Neuron (in vitro differentiated cells): ENCODE data around the gene CBR1.

Source experiments
- H2AFZ ChIP-seq: one replicate; pipeline ENCODE4 v1.6.1; 2013; ENCODE audit warnings: low read depth, mild to moderate bottlenecking, inconsistent platforms, low read length, moderate library complexity
- H3K27me3 ChIP-seq: one replicate; pipeline ENCODE4 v1.6.1; 2013; ENCODE audit warnings: low read length; ENCODE audit not compliant: insufficient read depth
- H3K36me3 ChIP-seq: one replicate; pipeline ENCODE4 v1.6.1; 2013; ENCODE audit warnings: low read length; ENCODE audit not compliant: insufficient read depth
- H3K4me1 ChIP-seq: one replicate; pipeline ENCODE4 v1.6.1; 2013; ENCODE audit warnings: low read length; ENCODE audit not compliant: insufficient read depth
- H3K4me3 ChIP-seq: 2 replicates; pipeline ENCODE4 v1.5.1; 2013; ENCODE audit warnings: mild to moderate bottlenecking, low read length, moderate library complexity
- H3K9me3 ChIP-seq: one replicate; pipeline ENCODE4 v1.6.1; 2013; ENCODE audit warnings: low read length

Gene CBR1

GRCh38 chr21:36120304-36120888 lies 50.6 kb downstream of the CBR1 start:
- H3K9me3 ChIP-seq: no peaks in the 10 kb centered on the region
- H2AFZ ChIP-seq: no peak overlapping the region
- H3K27me3 ChIP-seq: no peaks in the 10 kb centered on the region
- H3K4me1 ChIP-seq: no peaks in the 10 kb centered on the region
- no peak overlapping the region for H3K4me3 ChIP-seq
- no peaks in the 10 kb centered on the region for H3K36me3 ChIP-seq
